HCT116 (cell line): ENCODE data around the gene C2CD2L. TPM values are rescaled to one million over a fixed set of nuclear protein-coding genes. Genes with fewer than 3 reads are reported as not detected.

ENCODE experiments used
- ATAC-seq: fragments of 200-7000 bp; cut with Tn5 transposase; 2 replicates; pipeline ENCODE4 v1.9.1; 2020; ENCODE audit warnings: mild to moderate bottlenecking, moderate library complexity
- BruUV-seq: library from RNA; stranded (reverse); fragments of 400-500 nt; replicated peaks from 2 replicates; lab custom pipeline; 2021; lab: Mats Ljungman, UMichigan
- CTCF ChIA-PET: fragments of 300-600 bp; sonication (Branson Sonifier 250); formaldehyde crosslinking; loops from one replicate; lab custom pipeline; 2021; ENCODE audit warnings: antibody characterized with exemption; lab: Charles Lee
- POLR2A ChIA-PET: fragments of 300-600, 350-600 bp; sonication (Branson Sonifier 250); formaldehyde crosslinking; loops from one replicate; lab custom pipeline; 2021; ENCODE audit warnings: antibody characterized with exemption; lab: Charles Lee
- RAD21 ChIA-PET, 2 experiments: fragments of 300-600 bp; sonication (Branson Sonifier 250); formaldehyde crosslinking; loops; one replicate each; lab custom pipeline; 2023; ENCODE audit warnings: low total read pairs in 2 of 2; ENCODE audit not compliant: uncharacterized antibody in 2 of 2, unreplicated experiment in 2 of 2, low non-redundant PET in 1 of 2; lab: Charles Lee
- DNase-seq: peaks from one replicate; pipeline ENCODE4 v3.0.0-alpha.2; 2010; ENCODE audit warnings: low read depth, low spot score
- H2AFZ ChIP-seq: fragments of 200-600 bp; shearing (Covaris generic), sonication (generic); 2 replicates; pipeline ENCODE4 v1.6.1; 2017; ENCODE audit warnings: low read depth, mixed run types, mixed read lengths, antibody characterized with exemption, low read length; ENCODE audit not compliant: poor library complexity, severe bottlenecking
- H3K27ac ChIP-seq: 2 replicates; pipeline ENCODE4 v1.5.1; 2012; ENCODE audit warnings: low read depth, low read length
- H3K27me3 ChIP-seq: fragments of 200-600 bp; sonication (generic); 2 replicates; pipeline ENCODE4 v1.6.1; 2016; ENCODE audit warnings: mixed run types, low read length, mixed read lengths; ENCODE audit not compliant: insufficient read depth
- H3K36me3 ChIP-seq, 2 experiments: fragments of 200-500 bp in 1 of 2; fragments of 200-600 bp in 1 of 2; sonication (Bioruptor generic) in 1 of 2; sonication (generic) in 1 of 2; 2 replicates each; pipeline versions ENCODE4 v1.5.1 to v1.6.1; 2014 to 2016; ENCODE audit warnings: low read length in 2 of 2, inconsistent platforms in 1 of 2, mixed read lengths in 1 of 2, mixed run types in 1 of 2; ENCODE audit not compliant: insufficient read depth in 2 of 2, control insufficient read depth in 1 of 2
- H3K4me1 ChIP-seq, 2 experiments: fragments of 200-600 bp in 1 of 2; sonication (generic) in 1 of 2; 2 replicates each; pipeline versions ENCODE4 v1.5.1 to v1.6.1; 2012 to 2017; ENCODE audit warnings: low read length in 2 of 2, inconsistent platforms in 1 of 2, mild to moderate bottlenecking in 1 of 2, mixed read lengths in 1 of 2, mixed run types in 1 of 2, moderate library complexity in 1 of 2; ENCODE audit not compliant: insufficient read depth in 2 of 2, control insufficient read depth in 1 of 2
- H3K4me2 ChIP-seq: fragments of 200-600 bp; sonication (generic); 2 replicates; pipeline ENCODE4 v1.6.1; 2017; ENCODE audit warnings: mixed run types, low read length, mixed read lengths
- H3K4me3 ChIP-seq, 2 experiments: fragments of 200-600 bp in 1 of 2; sonication (generic) in 1 of 2; replicated peaks in 1 of 2; 2 replicates each; pipeline ENCODE4 v1.5.1; 2011 to 2016; ENCODE audit warnings: low read length in 2 of 2, control low read depth in 1 of 2, low read depth in 1 of 2, mild to moderate bottlenecking in 1 of 2, mixed read lengths in 1 of 2, mixed run types in 1 of 2
- H3K79me2 ChIP-seq: fragments of 200-600 bp; sonication (generic); 2 replicates; pipeline ENCODE4 v1.6.1; 2017; ENCODE audit warnings: mild to moderate bottlenecking, mixed run types, low read length, moderate library complexity, mixed read lengths; ENCODE audit not compliant: insufficient read depth
- H3K9ac ChIP-seq: fragments of 200-600 bp; sonication (generic); 2 replicates; pipeline ENCODE4 v1.6.1; 2016; ENCODE audit warnings: low read length, mixed read lengths
- H3K9me2 ChIP-seq: fragments of 200-600 bp; sonication (generic), shearing (Covaris generic); 2 replicates; pipeline ENCODE4 v1.6.1; 2017; ENCODE audit warnings: mixed run types, mild to moderate bottlenecking, moderate library complexity; ENCODE audit not compliant: insufficient read depth
- H3K9me3 ChIP-seq, 2 experiments: fragments of 200-500 bp in 1 of 2; fragments of 200-600 bp in 1 of 2; sonication (Bioruptor generic) in 1 of 2; sonication (generic) in 1 of 2; 2 replicates each; pipeline ENCODE4 v1.6.1; 2014 to 2017; ENCODE audit warnings: low read length in 2 of 2, mixed read lengths in 2 of 2, inconsistent platforms in 1 of 2, low read depth in 1 of 2, mild to moderate bottlenecking in 1 of 2, mixed run types in 1 of 2, moderate library complexity in 1 of 2; ENCODE audit not compliant: control insufficient read depth in 1 of 2, insufficient read depth in 1 of 2
- H4K20me1 ChIP-seq: fragments of 200-600 bp; sonication (generic), shearing (Covaris generic); 2 replicates; pipeline ENCODE4 v1.6.1; 2017; ENCODE audit warnings: mixed run types, mild to moderate bottlenecking, moderate library complexity; ENCODE audit not compliant: insufficient read depth
- CBX3 ChIP-seq: IDR thresholded peaks from 2 replicates; pipeline ENCODE4 v1.6.1; 2012; ENCODE audit warnings: low read depth
- CTCF ChIP-seq, 3 experiments: fragments of 200-600 bp in 1 of 3; sonication (generic) in 1 of 3; IDR thresholded peaks in 2 of 3; conservative IDR thresholded peaks in 1 of 3; 2 replicates each; pipeline ENCODE4 v1.5.1; 2012 to 2017; ENCODE audit warnings: low read depth in 2 of 3, low read length in 2 of 3, antibody characterized with exemption in 1 of 3, borderline replicate concordance in 1 of 3, control low read depth in 1 of 3, mild to moderate bottlenecking in 1 of 3, mixed read lengths in 1 of 3, mixed run types in 1 of 3, moderate library complexity in 1 of 3; ENCODE audit not compliant: insufficient read depth in 1 of 3
- ELF1 ChIP-seq: IDR thresholded peaks from 2 replicates; pipeline ENCODE4 v1.6.1; 2012; ENCODE audit warnings: low read depth, borderline replicate concordance
- EZH2 ChIP-seq: fragments of 200-600 bp; sonication (generic); IDR thresholded peaks from 2 replicates; pipeline ENCODE4 v1.6.1; 2017; ENCODE audit warnings: antibody characterized with exemption, mixed run types
- EZH2phosphoT487 ChIP-seq: fragments of 200-600 bp; IDR thresholded peaks from 2 replicates; pipeline ENCODE4 v1.6.1; 2018; ENCODE audit warnings: antibody characterized with exemption, borderline replicate concordance
- FOSL1 ChIP-seq: IDR thresholded peaks from 2 replicates; pipeline ENCODE4 v1.6.1; 2012; ENCODE audit warnings: low read depth
- JUND ChIP-seq: IDR thresholded peaks from 2 replicates; pipeline ENCODE4 v1.6.1; 2012
- POLR2A ChIP-seq: IDR thresholded peaks from 2 replicates; pipeline ENCODE4 v1.7.0; 2011; ENCODE audit warnings: borderline replicate concordance; ENCODE audit not compliant: insufficient read depth, insufficient read length; ENCODE audit errors: extremely low read depth
- RAD21 ChIP-seq: IDR thresholded peaks from 2 replicates; pipeline ENCODE4 v1.6.1; 2012; ENCODE audit warnings: low read depth, mild to moderate bottlenecking
- REST ChIP-seq: IDR thresholded peaks from 2 replicates; pipeline ENCODE4 v1.6.1; 2012; ENCODE audit warnings: low read depth
- SIN3A ChIP-seq: IDR thresholded peaks from 2 replicates; pipeline ENCODE4 v1.6.1; 2012; ENCODE audit warnings: low read depth
- SRF ChIP-seq: IDR thresholded peaks from 2 replicates; pipeline ENCODE4 v1.6.1; 2012; ENCODE audit warnings: low read depth
- TCF7L2 ChIP-seq: IDR thresholded peaks from 2 replicates; pipeline ENCODE4 v1.7.0; 2011; ENCODE audit warnings: borderline replicate concordance, inconsistent platforms; ENCODE audit not compliant: insufficient read depth, insufficient read length; ENCODE audit errors: extremely low read depth
- YY1 ChIP-seq: IDR thresholded peaks from 2 replicates; pipeline ENCODE4 v1.6.1; 2011; ENCODE audit warnings: low read length, low read depth, moderate library complexity, mild to moderate bottlenecking; ENCODE audit not compliant: insufficient replicate concordance; ENCODE audit errors: extremely low read depth
- intact Hi-C: fragments of 100-400 bp; cut with micrococcal nuclease; formaldehyde crosslinking; loops from 2 replicates; pipeline ENCODE4 v1.10.0; 2022
- total RNA-seq: library from RNA; stranded (reverse); gene quantifications from one replicate; pipeline ENCODE4 v1.2.1, GENCODE V29; 2021; ENCODE audit not compliant: unreplicated experiment
- TF ChIP-seq, protein P1 (sequence below): IDR thresholded peaks from 2 replicates; pipeline ENCODE4 v1.6.1; 2012
- TF ChIP-seq, protein P2 (sequence below): IDR thresholded peaks from 2 replicates; pipeline ENCODE4 v1.6.1; 2011; ENCODE audit warnings: mild to moderate bottlenecking, low read length, moderate library complexity; ENCODE audit not compliant: insufficient replicate concordance; ENCODE audit errors: extremely low read depth

The C2CD2L gene
- total RNA-seq, 1 experiment from 2014 or later = 12.4 TPM

DNA sequence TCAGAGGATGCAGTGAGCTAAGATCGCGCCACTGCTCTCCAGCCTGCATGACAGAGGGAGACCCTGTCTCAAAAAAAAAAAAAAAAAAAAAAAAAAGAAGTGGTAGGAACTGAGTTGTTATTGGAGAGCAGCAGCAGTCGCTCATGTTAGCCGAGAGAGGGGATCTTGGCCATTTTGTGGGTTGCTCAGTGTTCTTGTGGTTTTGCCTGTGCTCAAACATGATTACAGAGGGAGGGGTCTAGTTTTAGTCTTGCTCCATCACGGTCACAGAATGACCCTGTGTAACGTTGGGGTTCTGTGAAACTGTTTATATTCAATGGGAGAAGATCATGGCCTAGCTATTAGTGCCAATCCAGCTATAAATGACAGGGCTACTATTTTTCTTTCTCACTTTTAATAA lies 7.4 kb upstream of the C2CD2L start:
- H3K27ac ChIP-seq = peak overlapping the region; percentile 96; the same call in 1 of the 2 replicates
- intact Hi-C loops = loop anchor here (2.0 to 10.0 kb wide), 6 partner anchors 69 to 373 kb away; partner anchors contain the start of genes NLRX1 and USP2
- H3K79me2 ChIP-seq = peaks cover 37% of the 10 kb centered on the region
- no peaks in the 10 kb centered on the region for H3K9me3 ChIP-seq
- H3K4me1 ChIP-seq = peaks cover 30 to 40% of the 10 kb centered on the region in 2 experiments
- H3K36me3 ChIP-seq = peaks cover 10 to 25% of the 10 kb centered on the region in 2 experiments; a peak in 3 of 4 replicates
- H2AFZ ChIP-seq = no peak overlapping the region
- RAD21 ChIA-PET = no interaction called here
- no peak for DNase-seq
- H4K20me1 ChIP-seq = no peaks in the 10 kb centered on the region
- H3K9ac ChIP-seq = peak overlapping the region; percentile 81; the same call in 1 of the 2 replicates
- H3K9me2 ChIP-seq = no peaks in the 10 kb centered on the region
- peak overlapping the region; percentile 58 to 78 for H3K4me3 ChIP-seq
- CTCF ChIA-PET = interaction anchor here (0.6 to 0.7 kb wide), 2 partner anchors 229 to 332 kb away, joined by 4 to 5 read pairs; no protein-coding TSS in a partner anchor
- H3K4me2 ChIP-seq = peak overlapping the region; percentile 89
- no peaks in the 10 kb centered on the region for H3K27me3 ChIP-seq
- no TSS peak for BruUV-seq
- TF ChIP-seq, protein P1, sequence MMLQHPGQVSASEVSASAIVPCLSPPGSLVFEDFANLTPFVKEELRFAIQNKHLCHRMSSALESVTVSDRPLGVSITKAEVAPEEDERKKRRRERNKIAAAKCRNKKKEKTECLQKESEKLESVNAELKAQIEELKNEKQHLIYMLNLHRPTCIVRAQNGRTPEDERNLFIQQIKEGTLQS = no peak
- TF ChIP-seq SRF (no peak), EZH2phosphoT487 (no peak), YY1 (no peak), CTCF (IDR thresholded peaks at IDR 0.05 in 2 of 3, conservative IDR thresholded peaks at IDR 0.05 in 1 of 3; ENCODE audit: borderline replicate concordance in 1 of 3, insufficient read depth in 1 of 3, low read depth in 2 of 3, low read length in 2 of 3) (no peak), REST (no peak), TCF7L2 (no peak), SIN3A (no peak), EZH2 (no peak), FOSL1 (no peak), JUND (no peak), RAD21 (no peak), ELF1 (no peak), POLR2A (no peak), CBX3 (no peak)
- TF ChIP-seq, protein P2, sequence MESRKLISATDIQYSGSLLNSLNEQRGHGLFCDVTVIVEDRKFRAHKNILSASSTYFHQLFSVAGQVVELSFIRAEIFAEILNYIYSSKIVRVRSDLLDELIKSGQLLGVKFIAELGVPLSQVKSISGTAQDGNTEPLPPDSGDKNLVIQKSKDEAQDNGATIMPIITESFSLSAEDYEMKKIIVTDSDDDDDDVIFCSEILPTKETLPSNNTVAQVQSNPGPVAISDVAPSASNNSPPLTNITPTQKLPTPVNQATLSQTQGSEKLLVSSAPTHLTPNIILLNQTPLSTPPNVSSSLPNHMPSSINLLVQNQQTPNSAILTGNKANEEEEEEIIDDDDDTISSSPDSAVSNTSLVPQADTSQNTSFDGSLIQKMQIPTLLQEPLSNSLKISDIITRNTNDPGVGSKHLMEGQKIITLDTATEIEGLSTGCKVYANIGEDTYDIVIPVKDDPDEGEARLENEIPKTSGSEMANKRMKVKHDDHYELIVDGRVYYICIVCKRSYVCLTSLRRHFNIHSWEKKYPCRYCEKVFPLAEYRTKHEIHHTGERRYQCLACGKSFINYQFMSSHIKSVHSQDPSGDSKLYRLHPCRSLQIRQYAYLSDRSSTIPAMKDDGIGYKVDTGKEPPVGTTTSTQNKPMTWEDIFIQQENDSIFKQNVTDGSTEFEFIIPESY = no peak
- POLR2A ChIA-PET = no interaction called here
- no peak for ATAC-seq
